Measurements from ENCODE around the gene TENT5A.

The TENT5A gene

GRCh38 chr6:81713205-81713604 lies 39.3 kb downstream of the TENT5A start:
- no peak for DNase-seq (ENCODE audit: low spot score)

DNA sequence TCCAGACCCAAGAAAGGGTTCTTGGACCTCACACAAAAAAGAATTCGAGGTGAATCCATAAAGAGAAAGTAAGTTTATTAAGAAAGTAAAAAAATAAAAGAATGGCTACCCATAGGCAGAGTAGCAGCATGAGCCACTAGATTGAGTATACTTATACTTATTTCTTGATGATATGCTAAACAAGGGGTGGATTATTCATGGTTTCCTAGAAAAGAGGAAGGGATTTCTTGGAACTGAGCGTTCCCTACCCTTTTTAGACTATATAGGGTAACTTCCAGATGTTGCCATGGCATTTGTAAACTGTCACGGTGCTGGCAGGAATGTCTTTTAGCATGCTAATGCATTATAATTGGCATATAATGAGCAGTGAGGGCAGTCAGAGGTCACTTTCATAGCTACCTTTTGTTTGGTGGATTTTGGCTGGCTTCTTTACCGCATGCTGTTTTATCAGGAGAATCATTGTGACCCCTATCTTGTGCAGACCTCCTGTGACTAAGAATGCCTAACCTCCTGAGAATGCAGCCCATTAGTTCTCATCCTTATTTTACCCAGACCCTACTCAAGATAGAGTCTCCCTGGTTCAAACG lies 44.3 kb downstream of the TENT5A start:
- no peak for DNase-seq (ENCODE audit: low spot score)

- DNase-seq (ENCODE audit: low spot score) = no peak
Observed at GRCh38 chr6:81704700-81705099, 47.8 kb downstream of the TENT5A start.

DNA sequence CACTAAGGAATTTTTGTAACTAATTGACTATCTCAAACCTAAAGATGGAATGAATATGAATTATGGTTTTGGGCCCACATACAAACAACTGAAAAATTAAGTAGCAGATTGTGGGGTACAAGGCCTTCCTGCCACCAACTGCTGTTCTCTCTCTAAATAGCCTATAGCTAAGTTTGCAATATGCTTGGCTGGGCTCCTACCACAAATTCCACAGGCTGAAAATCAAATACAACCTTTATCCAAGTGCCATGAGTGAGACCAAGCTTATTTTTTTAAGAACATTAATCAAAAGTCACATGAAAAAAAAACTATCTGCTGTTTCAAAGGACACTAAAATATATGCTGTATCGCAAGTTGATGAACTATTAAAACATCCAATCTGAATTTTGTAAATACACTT lies 52.1 kb downstream of the TENT5A start:
- no peak for DNase-seq (ENCODE audit: low spot score)

GRCh38 chr6:81697559-81697958 lies 54.9 kb downstream of the TENT5A start:
- DNase-seq (ENCODE audit: low spot score) = peak; percentile 2

GRCh38 chr6:81696524-81696923 lies 56.0 kb downstream of the TENT5A start:
- DNase-seq (ENCODE audit: low spot score) = no peak
